Erythroblast (primary cell): Measurements from ENCODE around the gene SNRPA.

ENCODE experiments used
- GATA1 ChIP-seq: IDR thresholded peaks from 2 replicates; pipeline ENCODE4 v1.6.1; 2011; ENCODE audit warnings: low read depth, mild to moderate bottlenecking, control low read depth, low read length, moderate library complexity
- POLR2A ChIP-seq: IDR thresholded peaks from 2 replicates; pipeline ENCODE4 v1.6.1; 2011; ENCODE audit warnings: mild to moderate bottlenecking, low read length

DNA sequence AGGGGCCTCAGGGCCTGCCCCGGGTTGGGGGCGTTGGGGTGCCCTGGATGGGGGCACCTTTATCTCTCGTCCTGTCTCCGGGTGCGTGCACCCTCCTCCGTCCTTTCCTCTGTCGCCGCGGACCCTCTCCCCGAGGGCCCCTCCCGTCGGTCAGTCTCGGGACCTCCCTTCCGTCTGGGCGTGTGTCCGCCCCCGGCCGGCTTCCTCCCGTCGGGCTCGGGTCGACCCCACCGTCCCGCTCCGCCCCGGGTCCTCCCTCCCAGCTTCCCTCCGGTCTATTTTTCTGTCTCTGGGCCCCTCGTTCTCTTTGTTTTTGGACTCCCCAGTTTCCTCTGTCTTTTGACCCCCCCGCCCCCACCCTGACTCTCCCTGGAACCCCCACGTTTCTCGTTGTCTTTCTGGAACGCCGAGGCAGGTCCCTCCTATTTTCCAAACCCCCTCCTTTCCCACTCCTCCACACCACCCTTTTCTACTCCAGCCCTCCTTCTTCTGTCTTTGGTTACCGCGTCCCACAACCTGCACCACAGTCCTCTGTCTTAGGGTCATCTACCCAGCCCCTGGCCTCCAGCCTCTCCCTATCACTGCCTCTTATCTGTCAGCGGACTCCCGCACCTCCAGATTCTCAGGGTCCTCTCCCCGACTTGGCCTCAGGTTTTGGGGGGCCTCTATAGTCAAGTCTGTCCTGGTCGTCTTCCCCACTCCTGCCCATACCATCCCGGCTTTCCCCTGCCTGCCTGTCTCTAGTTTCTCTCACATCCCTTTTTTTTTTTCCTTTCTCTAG lies 48.7 kb downstream of the SNRPA start:
- no peak for TF ChIP-seq POLR2A
- no peak for TF ChIP-seq GATA1
